IMR-90 (cell line): ENCODE results near the gene NPIPB8. TPM values are rescaled to one million over a fixed set of nuclear protein-coding genes. Genes with fewer than 3 reads are reported as not detected.
"Not testable (repeated sequence)": the region's sequence is repeated elsewhere in the genome, so short reads cannot be mapped to it uniquely, and the experiment has no call there.

ENCODE experiments used
- ATAC-seq: fragments of 200-7000 bp; cut with Tn5 transposase; 2 replicates; pipeline ENCODE4 v1.9.1; 2020; ENCODE audit warnings: low read depth, mild to moderate bottlenecking, moderate library complexity
- BruUV-seq: library from RNA; stranded (reverse); fragments of 400-500 nt; replicated peaks from 2 replicates; lab custom pipeline; 2021; lab: Mats Ljungman, UMichigan
- CTCF ChIA-PET: fragments of 300-600 bp; formaldehyde crosslinking; extraction: SDS; loops from one replicate; lab custom pipeline; 2021; ENCODE audit warnings: antibody characterized with exemption; lab: Yijun Ruan, JAX
- POLR2A ChIA-PET: fragments of 300-600 bp; sonication (Branson Sonifier 250); formaldehyde crosslinking; loops from one replicate; lab custom pipeline; 2022; ENCODE audit warnings: antibody characterized with exemption; ENCODE audit not compliant: unreplicated experiment; lab: Charles Lee
- DNase-seq: peaks from one replicate; pipeline ENCODE4 v3.0.0; 2013
- H2AFZ ChIP-seq: replicated peaks from 2 replicates; pipeline ENCODE3; 2013; ENCODE audit warnings: low read length, mild to moderate bottlenecking; ENCODE audit not compliant: poor library complexity
- H2AK5ac ChIP-seq: 2 replicates; pipeline ENCODE4 v1.6.1; 2013; ENCODE audit warnings: low read depth, low read length, inconsistent platforms
- H2AK9ac ChIP-seq: replicated peaks from 2 replicates; pipeline ENCODE3; 2013; ENCODE audit warnings: mild to moderate bottlenecking, low read depth, low read length, moderate library complexity; ENCODE audit not compliant: poor library complexity
- H2BK120ac ChIP-seq: 2 replicates; pipeline ENCODE4 v1.6.1; 2013; ENCODE audit warnings: low read depth, low read length, inconsistent platforms
- H2BK15ac ChIP-seq: 3 replicates; pipeline ENCODE4 v1.6.1; 2013; ENCODE audit warnings: low read depth, low read length, inconsistent platforms
- H2BK20ac ChIP-seq: 2 replicates; pipeline ENCODE4 v1.6.1; 2013; ENCODE audit warnings: low read depth, mild to moderate bottlenecking, inconsistent platforms, low read length, moderate library complexity
- H2BK5ac ChIP-seq: 2 replicates; pipeline ENCODE4 v1.6.1; 2013; ENCODE audit warnings: mild to moderate bottlenecking, low read depth, low read length, inconsistent platforms; ENCODE audit not compliant: poor library complexity, severe bottlenecking
- H3K14ac ChIP-seq: replicated peaks from 2 replicates; pipeline ENCODE4 v1.6.1; 2013; ENCODE audit warnings: low read depth, low read length, inconsistent platforms
- H3K18ac ChIP-seq: 2 replicates; pipeline ENCODE4 v1.6.1; 2013; ENCODE audit warnings: low read depth, low read length, control low read depth
- H3K23ac ChIP-seq: 2 replicates; pipeline ENCODE4 v1.6.1; 2013; ENCODE audit warnings: low read depth, low read length, inconsistent platforms
- H3K27ac ChIP-seq: 2 replicates; pipeline ENCODE4 v1.5.1; 2013; ENCODE audit warnings: mild to moderate bottlenecking, control low read depth, low read length; ENCODE audit not compliant: insufficient read depth
- H3K27me3 ChIP-seq: 2 replicates; pipeline ENCODE4 v1.6.1; 2013; ENCODE audit warnings: low read length; ENCODE audit not compliant: control insufficient read depth, insufficient read depth
- H3K36me3 ChIP-seq: 2 replicates; pipeline ENCODE4 v1.6.1; 2013; ENCODE audit warnings: low read length, mixed read lengths; ENCODE audit not compliant: control insufficient read depth, insufficient read depth
- H3K4ac ChIP-seq: 2 replicates; pipeline ENCODE4 v1.6.1; 2013; ENCODE audit warnings: low read depth, low read length, inconsistent platforms
- H3K4me1 ChIP-seq: 2 replicates; pipeline ENCODE4 v1.6.1; 2013; ENCODE audit warnings: low read length, mixed read lengths; ENCODE audit not compliant: control insufficient read depth, insufficient read depth
- H3K4me2 ChIP-seq: 2 replicates; pipeline ENCODE4 v1.6.1; 2013; ENCODE audit warnings: low read depth, mild to moderate bottlenecking, control low read depth, low read length, moderate library complexity
- H3K4me3 ChIP-seq: 2 replicates; pipeline ENCODE4 v1.5.1; 2013; ENCODE audit warnings: low read depth, mild to moderate bottlenecking, control low read depth, low read length, moderate library complexity; ENCODE audit not compliant: insufficient read depth
- H3K56ac ChIP-seq: 2 replicates; pipeline ENCODE4 v1.6.1; 2013; ENCODE audit warnings: low read length, inconsistent platforms; ENCODE audit not compliant: insufficient read depth; ENCODE audit errors: extremely low read depth
- H3K79me1 ChIP-seq, 2 experiments: 2 replicates each; pipeline ENCODE4 v1.6.1; 2013; ENCODE audit warnings: low read length in 2 of 2, inconsistent platforms in 1 of 2, low read depth in 1 of 2
- H3K9ac ChIP-seq: 2 replicates; pipeline ENCODE4 v1.6.1; 2013; ENCODE audit warnings: low read depth, low read length, control low read depth
- H3K9me1 ChIP-seq: 2 replicates; pipeline ENCODE4 v1.6.1; 2013; ENCODE audit warnings: low read length, inconsistent platforms; ENCODE audit not compliant: insufficient read depth
- H3K9me3 ChIP-seq: 2 replicates; pipeline ENCODE4 v1.6.1; 2013; ENCODE audit warnings: low read length; ENCODE audit not compliant: control insufficient read depth, insufficient read depth
- H4K20me1 ChIP-seq: 2 replicates; pipeline ENCODE4 v1.6.1; 2013; ENCODE audit warnings: low read length, inconsistent platforms; ENCODE audit not compliant: insufficient read depth
- H4K5ac ChIP-seq: 2 replicates; pipeline ENCODE4 v1.6.1; 2013; ENCODE audit warnings: mild to moderate bottlenecking, low read depth, low read length, control low read depth
- H4K8ac ChIP-seq, 2 experiments: 2 replicates each; pipeline ENCODE4 v1.6.1; 2013; ENCODE audit warnings: low read depth in 2 of 2, low read length in 2 of 2, control low read depth in 1 of 2, inconsistent platforms in 1 of 2
- H4K91ac ChIP-seq: 2 replicates; pipeline ENCODE4 v1.6.1; 2013; ENCODE audit warnings: low read depth, low read length, inconsistent platforms; ENCODE audit not compliant: insufficient read depth
- MAFK ChIP-seq: IDR thresholded peaks from 2 replicates; pipeline ENCODE4 v1.6.1; 2012; ENCODE audit warnings: low read depth, low read length, improper control_type of control experiment
- NFE2L2 ChIP-seq: fragments of 150-350 bp; IDR thresholded peaks from 2 replicates; pipeline ENCODE4 v1.6.1; 2016; ENCODE audit warnings: low read depth, mild to moderate bottlenecking, low read length
- WGBS, 2 experiments: methylation state at CpG; one replicate each; pipeline versions ENCODE4 v1.1.5 to v1.1.7; 2013; ENCODE audit warnings: missing lambda C conversion rate in 2 of 2; ENCODE audit not compliant: insufficient read length in 1 of 2; ENCODE audit errors: extremely low coverage in 2 of 2; 5-methylcytosine and 5-hydroxymethylcytosine counted together
- dilution Hi-C: fragments of 300-500 bp; cut with HindIII; formaldehyde crosslinking; loops from one replicate; pipeline ENCODE4 v1.14.3; 2018; ENCODE audit warnings: low sequenced_read_pairs; ENCODE audit not compliant: unreplicated experiment
- in situ Hi-C: fragments of 300-500 bp; cut with MboI; formaldehyde crosslinking; loops from 3 replicates; pipeline ENCODE4 v1.14.3; 2019; ENCODE audit warnings: low sequenced_read_pairs, inconsistent platforms, mixed read lengths
- intact Hi-C: fragments of 100-400 bp; cut with micrococcal nuclease; formaldehyde crosslinking; loops from 2 replicates; pipeline ENCODE4 v1.10.0; 2022
- polyA plus RNA-seq, 3 experiments: library from polyadenylated mRNA; depleted of rRNA; stranded (reverse); fragments of >200 nt; gene quantifications; 2 replicates each; pipeline ENCODE4 v1.2.3, GENCODE V29; 2012; ENCODE audit warnings: low replicate concordance in 1 of 3
- total RNA-seq: library from RNA; depleted of rRNA; stranded (reverse); fragments of >200 nt; gene quantifications from 2 replicates; pipeline ENCODE4 v1.2.3, GENCODE V29; 2012

NPIPB8 gene
- total and polyA plus RNA-seq, 2 of the 4 experiments (the other 2 are of a cell fraction), result not detected

DNA sequence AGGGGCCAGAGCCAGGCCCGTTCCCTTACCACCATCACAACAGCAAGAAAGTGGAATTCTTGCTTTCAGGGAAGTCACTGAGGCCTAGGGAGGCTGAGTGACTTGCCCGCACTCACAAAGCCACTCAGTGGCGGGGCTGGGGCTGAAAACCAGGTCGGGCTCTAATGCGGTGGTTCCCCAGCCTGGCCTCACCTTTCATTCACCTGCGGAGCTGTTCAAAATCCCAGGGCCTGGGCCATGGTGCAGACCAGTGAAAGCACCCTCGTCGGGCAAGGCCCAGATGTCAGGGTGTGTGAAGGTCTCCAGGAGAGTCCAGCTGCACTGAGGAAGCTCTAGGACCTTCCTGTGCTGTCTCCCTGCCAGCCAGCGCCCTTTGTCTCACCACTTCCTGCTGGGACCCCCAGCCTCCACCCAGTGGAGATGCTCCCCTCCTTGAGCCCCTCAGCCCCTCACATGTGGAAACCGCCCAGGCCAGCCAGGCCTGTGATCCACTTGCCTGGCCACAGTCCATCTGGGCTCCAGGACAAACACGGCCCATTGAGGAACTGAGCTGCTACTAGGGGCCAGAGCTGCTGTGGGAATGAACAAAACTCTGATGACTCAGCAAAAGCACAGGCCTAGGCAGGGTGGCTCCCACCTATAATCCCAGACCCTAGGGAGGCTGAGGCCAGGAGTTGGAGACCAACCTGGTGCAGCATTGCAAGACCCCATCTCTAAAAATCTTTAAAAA, 28.8 kb upstream of the NPIPB8 start:
- H4K8ac ChIP-seq, intact Hi-C loops, H2BK5ac ChIP-seq, H3K4me3 ChIP-seq, H2AFZ ChIP-seq, H2BK120ac ChIP-seq, H3K4me1 ChIP-seq, H3K56ac ChIP-seq, H3K9ac ChIP-seq, H4K5ac ChIP-seq, H3K14ac ChIP-seq, H2AK5ac ChIP-seq, H2AK9ac ChIP-seq, H3K36me3 ChIP-seq, BruUV-seq, H2BK15ac ChIP-seq, H4K20me1 ChIP-seq, POLR2A ChIA-PET, dilution Hi-C loops, H3K4ac ChIP-seq, CTCF ChIA-PET, H3K79me1 ChIP-seq, H3K23ac ChIP-seq, DNase-seq, H2BK20ac ChIP-seq, H3K18ac ChIP-seq, H3K9me3 ChIP-seq, H3K9me1 ChIP-seq, H4K91ac ChIP-seq, H3K4me2 ChIP-seq, H3K27ac ChIP-seq: not testable (repeated sequence)
- WGBS, 2 experiments, result 68% methylated on average over 4 of the region's 11 CpGs; no CpG with 5 or more reads in 1 of the 2 experiments
- in situ Hi-C loops, result loop anchor here (10.0 kb wide), 1 partner anchor 314 kb away; the partner anchor contains the start of gene SBK1
- peak; percentile 6; the same call in 1 of the 2 replicates for ATAC-seq
- peak; percentile 61; the same call in 1 of the 2 replicates for TF ChIP-seq NFE2L2
- peak; percentile 97 for TF ChIP-seq MAFK
- H3K27me3 ChIP-seq, result peaks cover 32% of the 10 kb centered on the region
